HG03025 (cell line): ENCODE measurements around the gene NRN1L.

Experiments
- ATAC-seq: cut with Tn5 transposase; IDR thresholded peaks from one replicate; pipeline ENCODE4 v1.9.1; 2021; ENCODE audit warnings: mild to moderate bottlenecking, moderate library complexity; ENCODE audit not compliant: unreplicated experiment, low FRiP score

The NRN1L gene

DNA sequence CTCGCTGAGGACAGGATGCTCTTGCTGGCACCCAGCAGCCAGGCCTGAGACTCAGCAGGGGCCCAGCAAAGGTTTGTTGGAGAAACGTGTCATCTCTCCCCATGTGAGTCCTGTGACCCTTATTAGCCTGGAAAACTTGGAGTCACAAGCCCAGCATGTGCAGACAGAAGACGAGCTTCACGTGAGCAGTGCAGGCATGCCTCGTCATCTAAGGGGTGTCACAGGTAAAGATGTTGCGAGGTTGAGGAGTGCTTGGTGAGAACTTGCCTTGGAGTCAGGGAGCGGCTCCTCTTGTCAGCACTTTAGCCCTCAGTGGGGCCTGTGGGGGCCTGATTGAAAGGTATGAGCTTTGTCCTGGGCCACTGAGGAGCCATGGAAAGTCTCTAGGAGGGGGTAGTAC is 49.1 kb downstream of the NRN1L start:
- ATAC-seq: no peak

DNA sequence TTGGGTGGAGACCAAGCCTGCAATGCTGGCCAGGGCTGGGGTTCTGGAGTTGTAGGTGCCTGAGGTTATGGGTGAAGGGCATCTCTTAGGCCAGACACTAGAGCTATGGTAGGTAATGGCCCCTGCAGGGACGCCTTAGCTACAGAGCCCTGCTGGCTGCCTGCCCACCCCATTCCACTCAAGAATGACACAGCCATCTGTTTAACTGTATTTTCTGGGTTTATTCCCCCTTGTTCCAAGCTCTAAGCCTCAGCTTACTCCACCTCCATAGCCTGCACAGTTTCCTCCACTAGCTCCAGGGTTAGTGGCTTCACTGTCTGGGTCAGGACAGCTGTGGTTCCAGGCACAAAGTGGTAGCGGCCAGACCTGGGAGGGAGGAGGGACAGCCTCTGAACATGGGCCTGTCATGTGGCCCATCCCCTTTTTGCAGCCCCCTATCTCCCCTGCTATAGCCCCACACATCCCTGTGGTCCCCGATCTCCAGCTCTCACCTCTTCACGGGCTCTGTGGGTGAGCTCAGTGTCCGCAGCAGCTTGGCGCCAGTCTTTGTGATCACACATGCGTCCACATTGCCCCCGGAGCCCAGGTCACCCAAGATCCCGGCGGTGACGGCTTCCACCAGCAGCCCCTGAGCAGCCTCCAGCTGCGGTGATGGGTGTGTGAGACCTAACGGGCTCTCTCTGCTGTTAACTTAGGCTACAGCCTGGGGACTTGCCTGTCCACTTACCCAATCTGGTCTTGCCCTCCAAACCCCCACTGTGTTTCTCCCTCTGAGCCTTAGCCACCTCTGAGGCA is 49.8 kb downstream of the NRN1L start:
- ATAC-seq: no peak

- no peak for ATAC-seq
Measured at GRCh38 chr16:67935101-67935401, 50.4 kb downstream of the NRN1L start.

DNA sequence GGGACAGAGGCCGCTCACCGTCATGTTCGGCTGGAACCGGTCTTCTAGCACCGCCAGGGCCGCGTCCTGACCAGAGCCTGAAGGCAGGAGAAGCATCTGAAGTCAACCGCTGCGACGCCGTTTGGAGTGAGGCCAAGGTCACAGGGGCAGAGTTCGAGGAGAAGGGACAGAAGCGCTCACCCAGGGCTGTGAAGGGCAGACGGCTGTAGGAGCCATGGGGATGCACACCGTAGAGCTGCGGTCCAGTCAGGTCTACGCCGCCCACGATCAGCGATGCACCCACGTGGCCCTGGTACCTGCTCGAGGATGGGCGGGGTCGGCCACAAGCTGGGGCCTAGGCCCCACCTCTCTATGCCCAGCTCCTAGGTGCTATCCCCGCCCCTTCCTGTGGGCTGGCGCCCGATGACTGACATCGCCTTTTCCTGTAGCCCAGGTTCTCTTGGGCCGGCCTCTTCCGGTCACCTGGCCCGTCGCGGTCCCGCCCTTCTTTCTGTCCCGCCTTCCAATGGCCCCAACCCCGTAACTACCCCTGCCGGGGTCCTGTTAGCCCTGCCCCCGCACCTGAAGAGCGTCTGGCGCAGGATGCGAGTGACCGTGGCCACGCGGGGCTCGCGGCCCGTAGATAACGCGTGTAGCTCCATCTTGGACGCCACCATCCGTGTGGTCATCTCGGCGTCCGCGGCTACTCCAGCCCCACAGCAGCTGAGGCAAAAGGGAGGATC is 50.9 kb downstream of the NRN1L start:
- ATAC-seq: peak; percentile 68
